ENCODE data around the gene ZBTB16. TPM values are rescaled to one million over a fixed set of nuclear protein-coding genes. Genes with fewer than 3 reads are reported as not detected.

The ZBTB16 gene
- total and polyA plus RNA-seq, 3 donors from 2014 or later = 11.4 to 88.5 (median 51.5) TPM

DNA sequence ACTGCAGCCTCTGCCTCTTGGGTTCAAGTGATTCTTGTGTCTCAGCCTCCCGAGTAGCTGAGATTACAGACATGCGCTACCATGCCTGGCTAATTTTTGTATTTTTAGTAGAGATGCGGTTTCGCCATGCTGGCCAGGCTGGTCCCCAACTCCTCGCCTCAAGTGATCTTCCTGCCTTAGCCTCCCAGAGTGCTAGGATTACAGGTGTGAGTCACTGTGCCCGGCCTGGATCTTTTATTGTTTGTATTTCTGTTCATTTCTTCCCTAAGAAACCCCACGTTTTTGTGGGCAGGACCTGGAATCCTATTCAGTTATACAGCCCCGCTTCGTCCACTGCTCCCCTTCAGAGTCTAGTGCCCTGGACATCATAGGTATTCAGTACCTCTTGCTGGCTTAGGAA lies 28.7 kb downstream of the ZBTB16 start:
- TF ChIP-seq POLR2A (IDR thresholded peaks at IDR 0.05) = no peak
- no peak for TF ChIP-seq CTCF (IDR thresholded peaks at IDR 0.05)
- no peaks in the 10 kb centered on the region for H3K27me3 ChIP-seq
- intact Hi-C loops (cut with DNase I; ENCODE audit: low total_unique reads) = no loop called here
- peaks cover 23% of the 10 kb centered on the region for H3K4me1 ChIP-seq
- 84 to 87% methylated on average over 9 of the region's 9 CpGs for WGBS, 2 donors
- H3K36me3 ChIP-seq (ENCODE audit: low read depth, missing control alignments) = no peaks in the 10 kb centered on the region
- H3K9me3 ChIP-seq = no peaks in the 10 kb centered on the region
- no peak overlapping the region for H3K27ac ChIP-seq
- H3K4me3 ChIP-seq = no peak overlapping the region
- DNase-seq = no peak

GRCh38 chr11:114088836-114089235 lies 29.3 kb downstream of the ZBTB16 start:
- H3K4me1 ChIP-seq = peaks cover 23% of the 10 kb centered on the region
- peak; percentile 34 for DNase-seq

GRCh38 chr11:114089748-114090147 lies 30.2 kb downstream of the ZBTB16 start:
- H3K4me3 ChIP-seq = no peak overlapping the region
- no peak for DNase-seq
- H3K9me3 ChIP-seq = no peaks in the 10 kb centered on the region
- intact Hi-C loops (cut with DNase I; ENCODE audit: low total_unique reads) = no loop called here
- H3K27ac ChIP-seq = no peak overlapping the region
- TF ChIP-seq CTCF (IDR thresholded peaks at IDR 0.05) = no peak
- no peak for TF ChIP-seq POLR2A (IDR thresholded peaks at IDR 0.05)
- WGBS, 2 donors = 81 to 83% methylated on average over 3 to 4 of the region's 4 CpGs
- H3K36me3 ChIP-seq (ENCODE audit: low read depth, missing control alignments) = no peaks in the 10 kb centered on the region
- no peaks in the 10 kb centered on the region for H3K27me3 ChIP-seq
- peaks cover 23% of the 10 kb centered on the region for H3K4me1 ChIP-seq

More at GRCh38 chr11:114088836-114089235, 29.3 kb downstream of the ZBTB16 start:
- H3K36me3 ChIP-seq (ENCODE audit: low read depth, missing control alignments) = no peaks in the 10 kb centered on the region
- no peaks in the 10 kb centered on the region for H3K27me3 ChIP-seq
- H3K4me3 ChIP-seq = no peak overlapping the region
- intact Hi-C loops (cut with DNase I; ENCODE audit: low total_unique reads) = no loop called here
- WGBS, 2 donors = 55 to 62% methylated on average over 7 of the region's 7 CpGs
- no peaks in the 10 kb centered on the region for H3K9me3 ChIP-seq
- no peak overlapping the region for H3K27ac ChIP-seq
- TF ChIP-seq CTCF (IDR thresholded peaks at IDR 0.05) (no peak), POLR2A (IDR thresholded peaks at IDR 0.05) (no peak)

- Histone ChIP-seq H3K27me3 (no peaks in the 10 kb centered on the region), H3K4me1 (peaks cover 23% of the 10 kb centered on the region), H3K4me3 (no peak overlapping the region), H3K27ac (no peak overlapping the region), H3K9me3 (no peaks in the 10 kb centered on the region), H3K36me3 (ENCODE audit: low read depth, missing control alignments) (no peaks in the 10 kb centered on the region)
- intact Hi-C loops (cut with DNase I; ENCODE audit: low total_unique reads) = no loop called here
- TF ChIP-seq CTCF (IDR thresholded peaks at IDR 0.05) = no peak
- no peak for TF ChIP-seq POLR2A (IDR thresholded peaks at IDR 0.05)
- 71 to 81% methylated on average over 4 of the region's 4 CpGs for WGBS, 2 donors
- DNase-seq = no peak
Measured at GRCh38 chr11:114090225-114090910, 30.9 kb downstream of the ZBTB16 start.

DNA sequence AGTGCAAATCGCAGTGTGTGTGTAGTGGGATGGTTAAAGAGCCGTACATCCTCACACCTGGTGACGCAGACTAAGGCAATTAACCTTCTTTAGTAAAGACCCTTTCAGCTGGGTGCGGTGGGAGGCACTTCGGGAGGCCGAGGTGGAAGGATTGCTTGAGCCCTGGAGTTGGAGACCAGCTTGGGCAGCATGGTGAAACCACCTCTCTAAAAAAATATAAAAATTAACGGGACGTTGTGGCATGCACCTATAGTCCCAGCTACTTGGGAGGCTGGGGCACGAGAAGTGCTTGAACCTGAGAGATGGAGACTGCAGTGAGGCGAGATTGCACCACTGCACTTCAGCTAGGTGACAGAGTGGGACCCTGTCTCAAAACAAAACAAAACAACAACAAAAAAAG lies 31.5 kb downstream of the ZBTB16 start:
- no peak for TF ChIP-seq POLR2A (IDR thresholded peaks at IDR 0.05)
- no peak for TF ChIP-seq CTCF (IDR thresholded peaks at IDR 0.05)
- peaks cover 23% of the 10 kb centered on the region for H3K4me1 ChIP-seq
- no peaks in the 10 kb centered on the region for H3K36me3 ChIP-seq (ENCODE audit: low read depth, missing control alignments)
- no peak overlapping the region for H3K4me3 ChIP-seq
- no peaks in the 10 kb centered on the region for H3K27me3 ChIP-seq
- DNase-seq = no peak
- no peaks in the 10 kb centered on the region for H3K9me3 ChIP-seq
- intact Hi-C loops (cut with DNase I; ENCODE audit: low total_unique reads) = no loop called here
- 88 to 95% methylated on average over 10 of the region's 10 CpGs for WGBS, 2 donors
- no peak overlapping the region for H3K27ac ChIP-seq

All from testis (tissue), 3 donors.